HG03432 (cell line): ENCODE data around the gene DISP3.

Experiments used
- ATAC-seq: cut with Tn5 transposase; IDR thresholded peaks from one replicate; pipeline ENCODE4 v1.9.1; 2021; ENCODE audit warnings: mild to moderate bottlenecking, moderate library complexity; ENCODE audit not compliant: unreplicated experiment

Gene DISP3

GRCh38 chr1:11513681-11514080 lies 34.7 kb downstream of the DISP3 start:
- ATAC-seq, result no peak

GRCh38 chr1:11514366-11514765 lies 35.4 kb downstream of the DISP3 start:
- no peak for ATAC-seq

- ATAC-seq, result no peak
Observed at GRCh38 chr1:11515368-11516300, 36.7 kb downstream of the DISP3 start.

GRCh38 chr1:11516961-11517635 lies 38.1 kb downstream of the DISP3 start:
- ATAC-seq, result no peak

- no peak for ATAC-seq
Observed at GRCh38 chr1:11518016-11518701, 39.2 kb downstream of the DISP3 start.

GRCh38 chr1:11518791-11519628 lies 40.1 kb downstream of the DISP3 start:
- no peak for ATAC-seq

- ATAC-seq, result no peak
Observed at GRCh38 chr1:11519629-11520031, 40.7 kb downstream of the DISP3 start.

- ATAC-seq, result no peak
Observed at GRCh38 chr1:11520531-11521233, 41.7 kb downstream of the DISP3 start.

GRCh38 chr1:11521582-11522399 lies 42.8 kb downstream of the DISP3 start:
- no peak for ATAC-seq

GRCh38 chr1:11522400-11523235 lies 43.7 kb downstream of the DISP3 start:
- no peak for ATAC-seq

GRCh38 chr1:11523261-11523660 lies 44.3 kb downstream of the DISP3 start:
- ATAC-seq, result no peak

- ATAC-seq, result no peak
Observed at GRCh38 chr1:11523746-11524464, 45.0 kb downstream of the DISP3 start.

GRCh38 chr1:11524465-11525150 lies 45.7 kb downstream of the DISP3 start:
- no peak for ATAC-seq

- no peak for ATAC-seq
Observed at GRCh38 chr1:11525151-11525505, 46.2 kb downstream of the DISP3 start.

GRCh38 chr1:11525516-11525915 lies 46.6 kb downstream of the DISP3 start:
- ATAC-seq, result no peak

GRCh38 chr1:11526071-11526895 lies 47.3 kb downstream of the DISP3 start:
- ATAC-seq, result no peak
